ENCODE data around the gene CKM.
"Not testable (repeated sequence)": the region's sequence is repeated elsewhere in the genome, so short reads cannot be mapped to it uniquely, and the experiment has no call there.

Gene CKM

GRCh38 chr19:45323671-45324081 lies 1.0 kb upstream of the CKM start:
- Histone ChIP-seq H3K27ac (ENCODE audit: low read depth, low read length) (no peak overlapping the region), H3K9ac (ENCODE audit: low read length in 5 of 5) (no peak overlapping the region), H3K27me3 (ENCODE audit: control insufficient read depth in 5 of 5, insufficient read depth in 4 of 5, low read length in 5 of 5) (peaks cover 19 to 27% (median 24%) of the 10 kb centered on the region in 5 donors), H3K4me1 (ENCODE audit: control insufficient read depth in 5 of 5, insufficient read depth in 5 of 5, low read length in 5 of 5) (peaks cover 0 to 14% (median 10%) of the 10 kb centered on the region in 5 donors), H3K4me3 (ENCODE audit: low read depth in 1 of 5, low read length in 5 of 5) (peak overlapping the region in 1 of 5 donors; percentile 0), H3K36me3 (ENCODE audit: control insufficient read depth in 5 of 5, insufficient read depth in 5 of 5, low read length in 5 of 5) (no peaks in the 10 kb centered on the region), H3K9me3 (ENCODE audit: control insufficient read depth in 5 of 5, low read length in 5 of 5) (no peaks in the 10 kb centered on the region)

- H3K9ac ChIP-seq (ENCODE audit: low read length in 5 of 5), result no peak overlapping the region
- H3K4me1 ChIP-seq (ENCODE audit: control insufficient read depth in 5 of 5, insufficient read depth in 5 of 5, low read length in 5 of 5), result peaks cover 0 to 14% (median 10%) of the 10 kb centered on the region in 5 donors
- H3K36me3 ChIP-seq (ENCODE audit: control insufficient read depth in 5 of 5, insufficient read depth in 5 of 5, low read length in 5 of 5), result no peaks in the 10 kb centered on the region
- H3K4me3 ChIP-seq (ENCODE audit: low read depth in 1 of 5, low read length in 5 of 5), result no peak overlapping the region
- H3K9me3 ChIP-seq (ENCODE audit: control insufficient read depth in 5 of 5, low read length in 5 of 5), result no peaks in the 10 kb centered on the region
- peaks cover 19 to 35% (median 30%) of the 10 kb centered on the region in 5 donors for H3K27me3 ChIP-seq (ENCODE audit: control insufficient read depth in 5 of 5, insufficient read depth in 4 of 5, low read length in 5 of 5)
- H3K27ac ChIP-seq (ENCODE audit: low read depth, low read length), result no peak overlapping the region
These were observed 364 bp downstream of the CKM start for GRCh38 chr19:45322311-45322710.

- Histone ChIP-seq H3K36me3 (ENCODE audit: control insufficient read depth in 5 of 5, insufficient read depth in 5 of 5, low read length in 5 of 5) (no peaks in the 10 kb centered on the region), H3K4me3 (ENCODE audit: low read depth in 1 of 5, low read length in 5 of 5) (no peak overlapping the region), H3K27ac (ENCODE audit: low read depth, low read length) (no peak overlapping the region), H3K9me3 (ENCODE audit: control insufficient read depth in 5 of 5, low read length in 5 of 5) (no peaks in the 10 kb centered on the region), H3K4me1 (ENCODE audit: control insufficient read depth in 5 of 5, insufficient read depth in 5 of 5, low read length in 5 of 5) (peaks cover 0 to 14% (median 10%) of the 10 kb centered on the region in 5 donors), H3K9ac (ENCODE audit: low read length in 5 of 5) (no peak overlapping the region), H3K27me3 (ENCODE audit: control insufficient read depth in 5 of 5, insufficient read depth in 4 of 5, low read length in 5 of 5) (peaks cover 19 to 35% (median 30%) of the 10 kb centered on the region in 5 donors)
These were observed 827 bp downstream of the CKM start for GRCh38 chr19:45321848-45322247.

- peaks cover 19 to 37% (median 35%) of the 10 kb centered on the region in 5 donors for H3K27me3 ChIP-seq (ENCODE audit: control insufficient read depth in 5 of 5, insufficient read depth in 4 of 5, low read length in 5 of 5)
- no peak overlapping the region for H3K4me3 ChIP-seq (ENCODE audit: low read depth in 1 of 5, low read length in 5 of 5)
These were observed 1.5 kb downstream of the CKM start for GRCh38 chr19:45320997-45321775.

GRCh38 chr19:45315304-45315703 lies 7.4 kb downstream of the CKM start:
- Histone ChIP-seq H3K9ac (ENCODE audit: low read length in 5 of 5) (no peak overlapping the region), H3K27ac (ENCODE audit: low read depth, low read length) (no peak overlapping the region), H3K9me3 (ENCODE audit: control insufficient read depth in 5 of 5, low read length in 5 of 5) (no peaks in the 10 kb centered on the region), H3K4me3 (ENCODE audit: low read depth in 1 of 5, low read length in 5 of 5) (no peak overlapping the region), H3K27me3 (ENCODE audit: control insufficient read depth in 5 of 5, insufficient read depth in 4 of 5, low read length in 5 of 5) (peaks cover 5 to 22% (median 17%) of the 10 kb centered on the region in 5 donors), H3K4me1 (ENCODE audit: control insufficient read depth in 5 of 5, insufficient read depth in 5 of 5, low read length in 5 of 5) (peaks cover 0 to 2% (median 0%) of the 10 kb centered on the region in 5 donors), H3K36me3 (ENCODE audit: control insufficient read depth in 5 of 5, insufficient read depth in 5 of 5, low read length in 5 of 5) (no peaks in the 10 kb centered on the region)

More at GRCh38 chr19:45320997-45321775, 1.5 kb downstream of the CKM start:
- H3K27ac ChIP-seq (ENCODE audit: low read depth, low read length), result no peak overlapping the region
- no peaks in the 10 kb centered on the region for H3K36me3 ChIP-seq (ENCODE audit: control insufficient read depth in 5 of 5, insufficient read depth in 5 of 5, low read length in 5 of 5)
- peaks cover 0 to 10% (median 7%) of the 10 kb centered on the region in 5 donors for H3K4me1 ChIP-seq (ENCODE audit: control insufficient read depth in 5 of 5, insufficient read depth in 5 of 5, low read length in 5 of 5)
- H3K9me3 ChIP-seq (ENCODE audit: control insufficient read depth in 5 of 5, low read length in 5 of 5), result no peaks in the 10 kb centered on the region
- H3K9ac ChIP-seq (ENCODE audit: low read length in 5 of 5), result no peak overlapping the region

GRCh38 chr19:45314708-45315245 lies 7.9 kb downstream of the CKM start:
- Histone ChIP-seq H3K4me1 (ENCODE audit: control insufficient read depth in 5 of 5, insufficient read depth in 5 of 5, low read length in 5 of 5) (peaks cover 0 to 2% (median 0%) of the 10 kb centered on the region in 5 donors), H3K27me3 (ENCODE audit: control insufficient read depth in 5 of 5, insufficient read depth in 4 of 5, low read length in 5 of 5) (peaks cover 5 to 22% (median 17%) of the 10 kb centered on the region in 5 donors), H3K36me3 (ENCODE audit: control insufficient read depth in 5 of 5, insufficient read depth in 5 of 5, low read length in 5 of 5) (no peaks in the 10 kb centered on the region), H3K9me3 (ENCODE audit: control insufficient read depth in 5 of 5, low read length in 5 of 5) (no peaks in the 10 kb centered on the region), H3K9ac (ENCODE audit: low read length in 5 of 5) (no peak overlapping the region), H3K4me3 (ENCODE audit: low read depth in 1 of 5, low read length in 5 of 5) (no peak overlapping the region), H3K27ac (ENCODE audit: low read depth, low read length) (no peak overlapping the region)

- not testable (repeated sequence) for H3K9me3 ChIP-seq (ENCODE audit: control insufficient read depth in 5 of 5, low read length in 5 of 5); H3K4me3 ChIP-seq (ENCODE audit: low read depth in 1 of 5, low read length in 5 of 5); H3K4me1 ChIP-seq (ENCODE audit: control insufficient read depth in 5 of 5, insufficient read depth in 5 of 5, low read length in 5 of 5); H3K36me3 ChIP-seq (ENCODE audit: control insufficient read depth in 5 of 5, insufficient read depth in 5 of 5, low read length in 5 of 5); H3K27ac ChIP-seq (ENCODE audit: low read depth, low read length); H3K9ac ChIP-seq (ENCODE audit: low read length in 5 of 5)
- peaks cover 5 to 14% (median 10%) of the 10 kb centered on the region in 5 donors for H3K27me3 ChIP-seq (ENCODE audit: control insufficient read depth in 5 of 5, insufficient read depth in 4 of 5, low read length in 5 of 5)
These were observed 10.4 kb downstream of the CKM start for GRCh38 chr19:45312285-45312684.

- H3K4me1 ChIP-seq (ENCODE audit: control insufficient read depth in 5 of 5, insufficient read depth in 5 of 5, low read length in 5 of 5), result peaks cover 0 to 2% (median 0%) of the 10 kb centered on the region in 5 donors
- H3K9me3 ChIP-seq (ENCODE audit: control insufficient read depth in 5 of 5, low read length in 5 of 5), result no peaks in the 10 kb centered on the region
- no peak overlapping the region for H3K4me3 ChIP-seq (ENCODE audit: low read depth in 1 of 5, low read length in 5 of 5)
- H3K27ac ChIP-seq (ENCODE audit: low read depth, low read length), result no peak overlapping the region
- no peaks in the 10 kb centered on the region for H3K36me3 ChIP-seq (ENCODE audit: control insufficient read depth in 5 of 5, insufficient read depth in 5 of 5, low read length in 5 of 5)
- no peak overlapping the region for H3K9ac ChIP-seq (ENCODE audit: low read length in 5 of 5)
- H3K27me3 ChIP-seq (ENCODE audit: control insufficient read depth in 5 of 5, insufficient read depth in 4 of 5, low read length in 5 of 5), result peaks cover 5 to 14% (median 10%) of the 10 kb centered on the region in 5 donors
These were observed 11.1 kb downstream of the CKM start for GRCh38 chr19:45311621-45312020.

- H3K4me1 ChIP-seq (ENCODE audit: control insufficient read depth in 5 of 5, insufficient read depth in 5 of 5, low read length in 5 of 5); H3K9ac ChIP-seq (ENCODE audit: low read length in 5 of 5); H3K36me3 ChIP-seq (ENCODE audit: control insufficient read depth in 5 of 5, insufficient read depth in 5 of 5, low read length in 5 of 5); H3K4me3 ChIP-seq (ENCODE audit: low read depth in 1 of 5, low read length in 5 of 5); H3K27me3 ChIP-seq (ENCODE audit: control insufficient read depth in 5 of 5, insufficient read depth in 4 of 5, low read length in 5 of 5); H3K9me3 ChIP-seq (ENCODE audit: control insufficient read depth in 5 of 5, low read length in 5 of 5); H3K27ac ChIP-seq (ENCODE audit: low read depth, low read length): not testable (repeated sequence)
These were observed 13.4 kb downstream of the CKM start for GRCh38 chr19:45309322-45309721.

- Histone ChIP-seq H3K27me3 (ENCODE audit: control insufficient read depth in 5 of 5, insufficient read depth in 4 of 5, low read length in 5 of 5) (peaks cover 0 to 8% (median 4%) of the 10 kb centered on the region in 5 donors), H3K36me3 (ENCODE audit: control insufficient read depth in 5 of 5, insufficient read depth in 5 of 5, low read length in 5 of 5) (peaks cover 0 to 8% (median 5%) of the 10 kb centered on the region in 5 donors), H3K9me3 (ENCODE audit: control insufficient read depth in 5 of 5, low read length in 5 of 5) (peaks cover 0 to 5% (median 0%) of the 10 kb centered on the region in 5 donors), H3K4me3 (ENCODE audit: low read depth in 1 of 5, low read length in 5 of 5) (no peak overlapping the region), H3K9ac (ENCODE audit: low read length in 5 of 5) (no peak overlapping the region), H3K4me1 (ENCODE audit: control insufficient read depth in 5 of 5, insufficient read depth in 5 of 5, low read length in 5 of 5) (peaks cover 0 to 4% (median 0%) of the 10 kb centered on the region in 5 donors), H3K27ac (ENCODE audit: low read depth, low read length) (no peak overlapping the region)
These were observed 15.3 kb downstream of the CKM start for GRCh38 chr19:45307361-45307760.

Measured in subcutaneous abdominal adipose tissue (tissue), 5 donors.